Hepatocyte (in vitro differentiated cells): ENCODE measurements around the gene WFDC12. TPM values are rescaled to one million over a fixed set of nuclear protein-coding genes. Genes with fewer than 3 reads are reported as not detected.

Experiments
- DNase-seq: peaks from one replicate; pipeline ENCODE4 v3.0.0-alpha.2; 2016; ENCODE audit warnings: low spot score
- H2AFZ ChIP-seq: fragments of 200-600 bp; sonication (generic); 2 replicates; pipeline ENCODE4 v1.6.0; 2016; ENCODE audit warnings: antibody characterized with exemption, mild to moderate bottlenecking
- H3K27ac ChIP-seq: fragments of 200-600 bp; sonication (generic); 2 replicates; pipeline ENCODE4 v1.5.1; 2016; ENCODE audit warnings: mild to moderate bottlenecking
- H3K27me3 ChIP-seq: fragments of 200-600 bp; sonication (generic); 2 replicates; pipeline ENCODE4 v1.6.1; 2016
- H3K36me3 ChIP-seq: fragments of 200-600 bp; sonication (generic); replicated peaks from 2 replicates; pipeline ENCODE4 v1.5.1; 2016; ENCODE audit warnings: low read depth; ENCODE audit not compliant: insufficient read depth
- H3K4me1 ChIP-seq: fragments of 200-600 bp; sonication (generic); 2 replicates; pipeline ENCODE4 v1.5.1; 2016; ENCODE audit warnings: mild to moderate bottlenecking, moderate library complexity; ENCODE audit not compliant: insufficient read depth
- H3K4me2 ChIP-seq: fragments of 200-600 bp; sonication (generic); 2 replicates; pipeline ENCODE4 v1.6.0; 2016
- H3K4me3 ChIP-seq: fragments of 200-600 bp; sonication (generic); 2 replicates; pipeline ENCODE4 v1.5.1; 2016; ENCODE audit warnings: mild to moderate bottlenecking
- H3K79me2 ChIP-seq: fragments of 200-600 bp; sonication (generic); 2 replicates; pipeline ENCODE4 v1.6.0; 2017; ENCODE audit warnings: mild to moderate bottlenecking
- H3K9me2 ChIP-seq: fragments of 200-600 bp; sonication (generic); replicated peaks from 2 replicates; pipeline ENCODE4 v1.6.0; 2017; ENCODE audit warnings: mild to moderate bottlenecking; ENCODE audit not compliant: insufficient read depth
- H3K9me3 ChIP-seq: fragments of 200-600 bp; sonication (generic); 2 replicates; pipeline ENCODE4 v1.5.1; 2016; ENCODE audit warnings: low read depth, mild to moderate bottlenecking
- H4K20me1 ChIP-seq: fragments of 200-600 bp; sonication (generic); 2 replicates; pipeline ENCODE4 v1.6.0; 2016; ENCODE audit warnings: mild to moderate bottlenecking; ENCODE audit not compliant: insufficient read depth, poor library complexity, severe bottlenecking
- EZH2 ChIP-seq: fragments of 200-600 bp; sonication (generic); IDR thresholded peaks from 2 replicates; pipeline ENCODE4 v1.6.1; 2016; ENCODE audit warnings: antibody characterized with exemption, mild to moderate bottlenecking, borderline replicate concordance
- EZH2phosphoT487 ChIP-seq: fragments of 200-600 bp; sonication (generic); IDR thresholded peaks from one replicate; pipeline ENCODE4 v1.6.1; 2018; ENCODE audit warnings: antibody characterized with exemption, mild to moderate bottlenecking, low read depth, moderate library complexity; ENCODE audit not compliant: unreplicated experiment, severe bottlenecking
- WGBS: methylation state at CpG from one replicate; pipeline ENCODE4 v1.1.6; 2016; ENCODE audit warnings: low lambda C conversion rate; ENCODE audit errors: missing lambda C conversion rate; 5-methylcytosine and 5-hydroxymethylcytosine counted together
- polyA plus RNA-seq: library from polyadenylated mRNA; unstranded; fragments of >200 nt; fragmentation: Nextera tagmentation; extraction: Ambion mirVana; gene quantifications from 2 replicates; pipeline ENCODE4 v1.2.1, GENCODE V29; 2016
- total RNA-seq: library from RNA; depleted of rRNA; stranded (reverse); fragments of >200 nt; gene quantifications from 2 replicates; pipeline ENCODE4 v1.2.3, GENCODE V29; 2014
- TF ChIP-seq, protein P1 (sequence below): fragments of 200-600 bp; sonication (generic); IDR thresholded peaks from 2 replicates; pipeline ENCODE4 v1.5.1; 2016; ENCODE audit warnings: antibody characterized with exemption, mild to moderate bottlenecking; ENCODE audit not compliant: poor library complexity

The WFDC12 gene
- total and polyA plus RNA-seq, 2 experiments from 2014 or later: not detected

- Histone ChIP-seq H3K27me3 (peaks cover 19% of the 10 kb centered on the region), H2AFZ (no peak overlapping the region), H3K4me2 (no peak overlapping the region), H3K79me2 (no peaks in the 10 kb centered on the region), H3K36me3 (no peaks in the 10 kb centered on the region), H3K9me2 (no peaks in the 10 kb centered on the region), H3K4me3 (no peak overlapping the region), H3K9me3 (no peaks in the 10 kb centered on the region), H4K20me1 (no peaks in the 10 kb centered on the region), H3K4me1 (no peaks in the 10 kb centered on the region), H3K27ac (no peak overlapping the region)
- 95% methylated on average over 11 of the region's 11 CpGs for WGBS
- DNase-seq: no peak
- no peak for TF ChIP-seq EZH2phosphoT487
Observed at GRCh38 chr20:45094864-45095574, 29.2 kb downstream of the WFDC12 start.

DNA sequence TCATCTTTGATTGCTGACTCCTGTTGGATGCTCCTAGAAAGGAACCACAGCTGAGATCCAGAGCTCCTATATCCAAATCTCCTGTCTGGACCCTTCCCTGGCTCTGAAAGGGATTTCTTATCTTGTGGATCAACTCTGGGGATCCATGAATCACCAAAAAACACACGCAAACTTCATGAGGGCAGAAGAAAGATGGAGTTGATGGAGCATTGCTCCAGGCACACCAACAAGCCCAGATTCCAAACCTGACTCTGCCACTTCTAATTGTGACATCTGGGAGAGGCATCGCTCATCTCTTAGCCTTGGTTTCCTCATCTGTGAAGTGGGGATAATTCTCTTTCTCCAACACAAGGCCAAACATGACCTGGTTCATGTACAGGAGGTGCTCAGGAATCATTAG, 30.1 kb downstream of the WFDC12 start:
- no peaks in the 10 kb centered on the region for H3K4me1 ChIP-seq
- no peaks in the 10 kb centered on the region for H3K9me3 ChIP-seq
- H3K36me3 ChIP-seq: no peaks in the 10 kb centered on the region
- H2AFZ ChIP-seq: no peak overlapping the region
- no peaks in the 10 kb centered on the region for H4K20me1 ChIP-seq
- no peak for DNase-seq
- TF ChIP-seq, protein P1, sequence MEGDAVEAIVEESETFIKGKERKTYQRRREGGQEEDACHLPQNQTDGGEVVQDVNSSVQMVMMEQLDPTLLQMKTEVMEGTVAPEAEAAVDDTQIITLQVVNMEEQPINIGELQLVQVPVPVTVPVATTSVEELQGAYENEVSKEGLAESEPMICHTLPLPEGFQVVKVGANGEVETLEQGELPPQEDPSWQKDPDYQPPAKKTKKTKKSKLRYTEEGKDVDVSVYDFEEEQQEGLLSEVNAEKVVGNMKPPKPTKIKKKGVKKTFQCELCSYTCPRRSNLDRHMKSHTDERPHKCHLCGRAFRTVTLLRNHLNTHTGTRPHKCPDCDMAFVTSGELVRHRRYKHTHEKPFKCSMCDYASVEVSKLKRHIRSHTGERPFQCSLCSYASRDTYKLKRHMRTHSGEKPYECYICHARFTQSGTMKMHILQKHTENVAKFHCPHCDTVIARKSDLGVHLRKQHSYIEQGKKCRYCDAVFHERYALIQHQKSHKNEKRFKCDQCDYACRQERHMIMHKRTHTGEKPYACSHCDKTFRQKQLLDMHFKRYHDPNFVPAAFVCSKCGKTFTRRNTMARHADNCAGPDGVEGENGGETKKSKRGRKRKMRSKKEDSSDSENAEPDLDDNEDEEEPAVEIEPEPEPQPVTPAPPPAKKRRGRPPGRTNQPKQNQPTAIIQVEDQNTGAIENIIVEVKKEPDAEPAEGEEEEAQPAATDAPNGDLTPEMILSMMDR: no peak
- TF ChIP-seq EZH2phosphoT487: no peak
- TF ChIP-seq EZH2: no peak
- no peak overlapping the region for H3K27ac ChIP-seq
- peaks cover 13% of the 10 kb centered on the region for H3K27me3 ChIP-seq
- no peaks in the 10 kb centered on the region for H3K79me2 ChIP-seq
- WGBS: 85% methylated on average over 2 of the region's 2 CpGs
- H3K9me2 ChIP-seq: no peaks in the 10 kb centered on the region
- no peak overlapping the region for H3K4me2 ChIP-seq
- no peak overlapping the region for H3K4me3 ChIP-seq

DNA sequence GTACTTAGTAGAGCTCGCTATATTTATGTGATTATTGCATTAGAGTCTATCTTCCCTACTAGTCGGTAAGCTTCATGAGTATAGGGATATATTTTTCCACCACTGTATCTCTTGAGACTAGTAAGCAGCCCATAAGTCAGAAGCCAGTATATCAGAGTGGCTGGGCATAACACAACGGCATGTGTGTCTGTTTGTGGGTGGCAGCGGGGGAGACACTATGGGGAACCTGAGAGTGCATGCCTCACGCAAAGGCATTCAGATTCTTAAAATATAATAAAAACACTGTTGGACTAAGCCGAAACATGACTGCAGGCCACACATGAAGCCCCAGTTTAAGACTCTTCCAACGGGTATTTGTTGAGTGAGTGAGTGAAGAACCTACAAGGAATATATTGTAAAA, 31.4 kb downstream of the WFDC12 start:
- Histone ChIP-seq H3K79me2 (no peaks in the 10 kb centered on the region), H4K20me1 (no peaks in the 10 kb centered on the region), H3K4me3 (no peak overlapping the region), H3K36me3 (no peaks in the 10 kb centered on the region), H3K27me3 (peaks cover 6% of the 10 kb centered on the region), H2AFZ (no peak overlapping the region), H3K9me2 (no peaks in the 10 kb centered on the region), H3K9me3 (no peaks in the 10 kb centered on the region), H3K4me2 (no peak overlapping the region), H3K27ac (no peak overlapping the region), H3K4me1 (peaks cover 3% of the 10 kb centered on the region)
- no peak for DNase-seq
- TF ChIP-seq EZH2: no peak
- TF ChIP-seq EZH2phosphoT487: no peak
- TF ChIP-seq, protein P1: no peak
- WGBS: 86% methylated on average over 7 of the region's 7 CpGs

DNA sequence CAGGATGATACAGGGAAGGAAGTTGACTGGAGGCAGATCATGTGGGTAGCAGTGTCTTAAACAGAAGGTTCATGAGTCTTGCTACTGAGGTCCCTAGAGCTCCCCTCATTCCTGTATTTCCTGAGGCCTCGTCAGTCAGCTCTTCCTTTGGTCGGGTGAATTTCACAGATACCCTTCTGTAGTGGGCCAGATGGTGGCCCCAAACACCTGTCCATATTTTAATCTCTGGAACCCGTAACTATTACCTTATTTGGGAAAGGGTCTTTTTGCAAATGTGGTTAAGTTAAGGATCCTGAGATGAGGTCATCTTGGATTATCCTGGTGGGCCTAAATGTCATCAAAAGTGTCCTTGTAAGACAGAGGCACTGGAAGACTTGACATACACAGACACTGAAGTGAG, 32.9 kb downstream of the WFDC12 start:
- no peaks in the 10 kb centered on the region for H3K27me3 ChIP-seq
- no peak overlapping the region for H2AFZ ChIP-seq
- DNase-seq: no peak
- no peak overlapping the region for H3K27ac ChIP-seq
- H3K4me3 ChIP-seq: no peak overlapping the region
- no peak overlapping the region for H3K4me2 ChIP-seq
- H3K36me3 ChIP-seq: no peaks in the 10 kb centered on the region
- H3K9me3 ChIP-seq: no peaks in the 10 kb centered on the region
- TF ChIP-seq, protein P1: no peak
- TF ChIP-seq EZH2: no peak
- TF ChIP-seq EZH2phosphoT487: no peak
- peaks cover 4% of the 10 kb centered on the region for H3K4me1 ChIP-seq
- no peaks in the 10 kb centered on the region for H3K79me2 ChIP-seq
- H3K9me2 ChIP-seq: no peaks in the 10 kb centered on the region
- H4K20me1 ChIP-seq: no peaks in the 10 kb centered on the region
- WGBS: 87% methylated on average over 3 of the region's 3 CpGs
